Stimulated activated CD8-positive, alpha-beta memory T cell treated with anti-CD3 and anti-CD28 coated beads, Interleukin-15, amount 100 ng/mL, for 1 hour (primary cell): ENCODE results near the gene SPEF1.
"Not testable (repeated sequence)": the region's sequence is repeated elsewhere in the genome, so short reads cannot be mapped to it uniquely, and the experiment has no call there.

Experiments used
- DNase-seq: peaks from one replicate; pipeline ENCODE4 v3.0.0-alpha.2; 2020; ENCODE audit warnings: low read depth

SPEF1 gene, protein sequence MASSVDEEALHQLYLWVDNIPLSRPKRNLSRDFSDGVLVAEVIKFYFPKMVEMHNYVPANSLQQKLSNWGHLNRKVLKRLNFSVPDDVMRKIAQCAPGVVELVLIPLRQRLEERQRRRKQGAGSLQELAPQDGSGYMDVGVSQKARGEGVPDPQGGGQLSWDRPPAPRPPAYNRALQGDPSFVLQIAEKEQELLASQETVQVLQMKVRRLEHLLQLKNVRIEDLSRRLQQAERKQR

DNA sequence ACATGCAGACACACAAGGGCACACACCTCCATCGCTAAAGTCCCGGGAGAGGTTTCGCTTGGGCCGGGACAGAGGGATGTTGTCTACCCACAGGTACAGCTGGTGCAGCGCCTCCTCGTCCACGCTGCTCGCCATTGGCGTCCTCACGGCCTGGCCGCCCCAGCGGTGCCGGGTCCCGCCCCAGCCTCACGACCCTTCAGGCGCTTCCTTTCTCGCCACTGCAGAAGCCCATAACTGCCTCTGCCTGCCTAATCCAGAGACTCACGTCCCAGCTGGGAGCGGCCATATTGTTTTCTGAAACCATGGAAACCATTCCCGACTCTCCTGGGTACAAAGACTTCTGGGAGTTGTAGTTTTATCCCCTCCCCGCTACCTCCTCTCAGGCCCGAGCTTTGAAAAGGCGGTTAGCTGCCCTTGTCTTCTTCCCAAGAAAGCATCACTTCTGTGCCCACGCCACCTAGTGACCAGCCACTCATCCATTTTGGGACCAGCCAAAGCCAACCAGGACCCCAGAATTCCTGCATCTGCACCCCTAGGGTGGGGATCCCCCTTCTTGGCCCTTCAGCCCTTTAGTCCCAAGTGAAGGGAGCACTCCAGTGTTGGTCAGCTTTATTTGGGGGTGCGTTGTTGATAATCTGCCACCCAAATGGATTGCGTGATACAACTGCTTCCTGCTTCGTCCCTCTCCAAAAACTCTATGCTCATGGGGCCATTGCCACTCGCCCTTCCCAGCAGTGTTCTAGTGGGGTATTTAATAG is at the start of gene SPEF1:
Gene SPEF1 (minus strand): TSS at position 296 of the 758 bp plus-strand sequence. CDS start 161 bp downstream, at position 135.
- no peak for DNase-seq

DNA sequence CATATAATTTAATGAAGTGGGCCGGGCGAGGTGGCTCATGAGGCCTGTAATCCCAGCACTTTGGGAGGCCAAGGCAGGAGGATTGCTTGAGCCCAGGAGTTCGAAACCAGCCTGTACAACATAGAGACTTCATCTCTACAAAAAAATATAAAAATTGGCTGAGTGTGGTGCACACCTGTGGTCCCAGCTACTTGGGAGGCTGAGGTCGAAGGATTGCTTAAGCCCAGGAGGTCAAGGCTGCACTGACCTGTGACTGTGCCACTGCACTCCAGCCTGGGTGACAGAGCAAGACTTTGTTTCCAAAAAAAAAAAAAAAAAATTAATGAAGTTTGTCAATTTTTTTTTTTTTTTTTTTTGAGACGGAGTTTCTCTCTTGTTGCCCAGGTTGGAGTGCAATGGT is 48.6 kb upstream of the SPEF1 start:
- DNase-seq: not testable (repeated sequence)

DNA sequence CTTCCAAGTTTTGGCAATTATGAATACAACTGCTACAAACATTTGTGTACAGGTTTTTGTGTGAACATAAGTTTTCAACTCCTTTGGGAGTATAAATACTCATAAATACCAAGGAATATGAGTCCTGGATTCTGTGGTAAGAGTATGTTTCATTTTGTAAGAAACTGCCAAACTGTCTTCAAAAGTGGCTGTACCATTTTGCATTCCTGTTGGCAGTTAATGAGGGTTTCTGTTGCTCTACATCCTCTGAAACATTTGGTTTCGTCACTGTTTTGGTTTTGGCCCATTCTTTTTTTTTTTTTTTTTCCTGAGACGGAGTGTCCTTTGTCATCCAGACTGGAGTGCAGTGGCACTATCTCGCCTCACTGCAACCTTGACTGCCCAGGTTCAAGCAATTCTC is 47.5 kb upstream of the SPEF1 start:
- no peak for DNase-seq

DNA sequence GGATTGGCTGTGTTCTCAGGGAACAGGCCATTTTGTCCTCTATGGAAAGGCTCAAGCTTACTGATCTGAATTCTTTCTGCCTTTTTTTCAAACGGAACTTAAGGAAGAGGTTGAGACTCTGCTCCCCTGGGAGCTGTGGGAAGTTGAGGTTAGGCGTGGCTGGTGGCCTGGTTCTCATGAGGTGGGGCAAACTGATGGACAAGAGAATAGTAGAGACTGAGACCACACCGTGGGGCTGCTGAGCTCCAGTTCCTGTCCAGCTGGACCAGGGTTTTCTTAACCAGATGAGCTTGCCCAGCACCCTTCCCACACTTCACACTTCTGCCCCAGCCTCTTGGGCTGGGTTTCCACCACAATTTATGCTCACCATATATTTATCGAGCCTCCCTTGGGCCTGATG is 45.2 kb upstream of the SPEF1 start:
- DNase-seq: no peak

DNA sequence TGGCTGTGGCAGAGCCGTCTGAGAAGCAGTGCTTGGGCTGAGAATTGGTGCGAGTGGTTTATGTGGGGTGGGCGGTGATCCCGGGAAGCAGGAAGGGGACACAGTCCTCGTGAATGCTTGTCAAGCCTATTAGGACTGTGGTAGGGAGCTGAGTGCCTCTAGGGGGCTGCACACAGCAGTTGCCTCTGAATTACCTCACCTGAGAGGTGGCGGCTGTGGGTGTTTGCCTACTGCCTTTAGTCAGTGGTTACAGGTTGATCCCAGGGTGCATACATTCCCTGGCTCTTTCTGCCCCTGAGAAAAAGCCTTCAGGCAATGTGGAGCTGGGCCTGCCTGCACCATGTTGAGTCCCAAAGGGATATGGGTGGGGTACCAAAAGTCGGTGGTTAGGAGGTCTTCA is 44.3 kb upstream of the SPEF1 start:
- DNase-seq: no peak

DNA sequence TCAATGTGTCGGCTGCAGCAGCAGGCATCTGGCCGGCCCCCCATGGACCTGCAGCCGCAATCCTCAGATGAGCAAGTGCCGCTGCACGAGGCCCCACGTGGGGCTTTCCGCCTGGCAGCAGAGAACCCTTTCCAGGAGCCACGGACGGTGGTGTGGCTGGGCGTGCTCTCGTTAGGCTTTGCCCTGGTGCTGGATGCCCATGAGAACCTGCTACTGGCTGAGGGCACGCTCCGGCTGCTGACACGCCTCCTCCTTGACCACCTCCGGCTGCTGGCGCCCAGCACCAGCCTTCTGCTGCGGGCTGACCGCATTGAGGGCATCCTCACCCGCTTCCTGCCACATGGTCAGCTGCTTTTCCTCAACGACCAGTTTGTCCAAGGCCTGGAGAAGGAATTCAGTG is 42.6 kb upstream of the SPEF1 start:
- DNase-seq: no peak

DNA sequence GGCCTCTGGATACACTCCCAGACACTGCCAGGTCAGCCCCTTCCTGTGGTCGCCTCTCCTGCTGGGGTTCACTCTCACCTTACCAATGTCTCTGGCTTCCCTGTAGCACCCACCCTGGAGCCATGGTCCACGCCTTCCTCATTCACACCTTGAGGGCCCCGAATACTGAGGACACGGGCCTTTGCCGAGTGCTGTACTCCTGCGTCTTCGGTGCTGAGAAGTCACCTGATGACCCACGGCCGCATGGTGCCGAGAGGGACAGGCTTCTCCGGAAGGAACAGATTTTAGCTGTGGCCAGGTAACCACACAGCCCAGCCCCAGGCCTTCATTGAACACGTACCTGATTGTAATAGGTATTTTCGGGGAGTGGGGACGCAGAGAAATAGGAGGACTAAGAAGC is 40.7 kb upstream of the SPEF1 start:
- no peak for DNase-seq

DNA sequence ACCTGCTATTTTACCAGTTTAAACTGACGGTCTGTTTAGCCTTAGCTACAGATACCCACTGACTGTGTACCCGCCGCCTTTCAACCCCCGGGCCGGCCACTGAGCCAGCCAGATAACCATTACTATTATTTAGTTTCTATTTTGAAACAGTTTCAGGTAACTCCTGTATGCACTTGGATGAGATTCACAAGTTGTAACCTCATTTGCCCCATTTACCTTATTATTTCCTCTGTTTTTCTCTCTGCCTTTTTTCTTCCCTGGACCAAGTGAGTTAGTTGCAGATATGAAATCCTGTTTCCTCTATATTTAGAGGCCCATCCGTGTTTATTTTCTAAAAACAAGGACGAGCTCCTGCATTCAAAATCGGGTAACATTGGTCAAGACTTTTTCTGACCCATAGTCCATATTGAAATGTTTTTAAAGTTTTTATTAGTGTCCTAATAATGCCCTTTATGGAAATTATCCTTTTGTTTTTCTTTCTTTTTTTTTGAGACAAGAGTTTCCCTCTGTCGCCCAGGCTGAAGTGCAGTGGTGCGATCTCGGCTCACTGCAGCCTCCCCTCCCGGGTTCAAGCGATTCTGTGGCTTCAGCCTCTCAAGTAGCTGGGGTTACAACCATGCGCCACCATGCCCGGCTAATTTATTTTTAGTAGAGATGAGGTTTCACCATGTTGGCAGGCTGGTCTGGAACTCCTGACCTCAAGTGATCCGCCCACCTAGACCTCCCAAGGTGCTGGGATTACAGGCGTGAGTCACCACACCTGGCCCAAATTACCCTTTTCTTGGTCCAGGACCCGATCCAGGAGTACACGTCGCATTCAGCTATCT is 39.9 kb upstream of the SPEF1 start:
- DNase-seq: no peak

DNA sequence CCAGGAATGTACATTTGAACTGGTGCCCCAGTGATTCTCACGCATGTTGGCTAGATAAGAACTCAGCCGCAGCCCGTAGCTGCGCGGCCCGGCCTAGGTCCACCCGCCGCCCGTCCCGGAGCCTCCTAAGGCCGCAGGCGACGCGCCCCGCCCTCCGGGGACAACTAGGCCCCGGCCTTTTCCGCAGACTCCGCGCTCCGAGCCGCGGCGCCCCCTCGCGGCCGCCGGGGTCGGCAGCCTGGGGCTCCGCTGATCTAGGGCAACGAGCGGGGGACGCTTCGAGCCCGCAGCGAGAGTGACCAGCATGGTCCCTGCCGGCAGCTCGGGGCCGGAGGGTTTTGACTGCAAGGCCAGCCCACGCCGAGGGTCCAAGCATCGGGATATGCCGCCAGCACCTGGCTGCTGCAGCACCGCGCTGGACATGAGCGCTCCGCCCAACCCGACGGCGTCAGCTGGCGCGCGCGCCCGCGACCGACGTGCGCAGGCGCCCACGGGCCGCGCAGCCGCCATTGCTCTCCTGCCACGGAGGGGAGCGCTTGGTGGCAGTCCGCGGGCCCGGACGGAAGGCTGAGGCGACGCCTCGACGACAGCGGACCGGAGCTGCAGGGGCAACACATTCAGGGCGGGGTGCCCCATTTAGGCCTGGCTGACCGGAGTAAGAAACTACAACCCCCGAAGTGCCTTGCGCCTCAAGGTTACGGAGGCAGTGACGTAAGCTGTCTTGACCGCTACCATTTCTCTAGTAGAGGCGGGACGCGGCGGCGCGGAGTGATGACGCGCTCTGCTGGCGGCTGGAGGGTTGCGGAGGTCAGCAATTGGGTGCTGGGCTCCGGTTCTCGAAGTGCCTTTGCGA is 39.0 kb upstream of the SPEF1 start, which contains the start of gene AP5S1:
Gene AP5S1 (plus strand): TSS at position 500 of the 853 bp plus-strand sequence. CDS start 1,571 bp downstream, outside the sequence.
- DNase-seq: peak; percentile 85

DNA sequence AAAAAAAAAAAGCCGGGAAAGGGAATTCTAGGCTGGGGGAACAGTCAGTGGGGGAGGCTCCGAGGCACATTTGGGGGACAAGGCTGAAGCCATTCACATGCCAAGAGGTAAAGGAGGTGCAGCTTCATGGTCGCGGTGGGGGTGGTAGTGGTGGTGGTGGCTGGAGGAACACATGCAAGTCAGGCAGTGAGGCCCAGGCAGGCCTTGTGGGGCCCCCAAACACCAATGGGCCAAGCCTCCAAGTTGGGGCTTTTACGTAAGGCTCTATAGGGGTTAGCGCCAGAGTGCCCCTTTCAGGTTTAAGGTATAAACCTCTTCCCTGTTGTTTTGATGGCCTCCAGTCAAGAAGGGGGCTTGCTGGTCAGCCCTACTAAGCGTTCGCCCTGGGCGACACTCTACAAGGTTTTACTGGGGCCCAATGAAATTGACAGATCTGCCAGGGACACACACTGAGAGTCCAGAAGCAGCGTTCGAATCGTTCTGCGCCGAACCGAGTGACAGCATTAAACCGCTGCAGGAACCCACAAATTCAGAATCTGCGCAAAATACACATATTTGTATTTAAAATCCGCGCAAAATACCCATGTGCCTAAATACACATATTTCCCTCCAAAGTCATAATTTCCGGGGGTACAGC is 38.3 kb upstream of the SPEF1 start:
- no peak for DNase-seq

DNA sequence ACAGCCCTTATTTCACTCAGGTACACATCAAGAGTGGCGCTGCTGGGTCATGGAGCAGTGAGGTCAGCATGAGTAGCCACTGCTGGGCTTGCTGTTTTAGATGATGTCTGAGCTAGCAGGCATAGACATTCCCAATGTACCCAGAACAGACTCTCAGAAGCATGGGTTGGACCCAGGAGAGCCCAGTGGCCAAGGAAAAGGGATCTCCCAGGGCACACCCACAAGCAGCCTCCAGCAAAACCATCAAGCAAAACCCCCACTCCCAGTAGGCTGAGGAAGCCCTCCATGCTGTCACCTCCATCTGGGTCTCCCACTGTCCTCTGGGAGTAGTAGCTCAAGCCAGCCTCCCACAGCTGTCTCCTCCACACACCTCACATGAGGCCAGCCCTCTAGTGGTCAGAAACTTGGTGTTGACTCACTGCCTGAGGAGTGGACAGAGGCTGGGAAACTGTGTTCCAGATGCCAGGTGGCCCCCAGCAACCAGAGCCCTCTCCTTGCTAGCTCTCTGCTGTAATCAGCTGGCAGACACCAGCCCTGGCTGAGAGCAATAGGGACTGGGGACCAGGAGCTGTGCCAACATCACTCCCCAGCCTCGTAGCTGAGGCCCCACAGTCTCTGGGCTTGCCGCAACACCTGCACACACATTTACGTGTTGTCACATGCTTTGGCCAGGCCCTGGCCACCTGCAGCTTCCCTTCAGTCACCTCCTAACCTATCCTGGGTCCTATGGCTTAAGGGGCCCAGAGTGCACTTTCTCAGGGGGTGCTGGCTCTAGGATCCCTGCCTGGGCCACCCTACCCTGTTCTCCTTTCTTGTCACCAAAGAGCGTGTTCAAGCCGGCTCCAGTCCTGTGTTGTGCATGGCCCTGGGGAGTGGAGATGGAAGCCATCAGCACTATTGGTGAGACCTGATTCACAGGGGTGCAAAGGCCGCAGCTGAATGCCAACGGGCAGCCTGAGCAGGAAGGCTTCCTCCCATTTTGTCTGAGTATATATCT is 37.2 kb upstream of the SPEF1 start:
- no peak for DNase-seq

DNA sequence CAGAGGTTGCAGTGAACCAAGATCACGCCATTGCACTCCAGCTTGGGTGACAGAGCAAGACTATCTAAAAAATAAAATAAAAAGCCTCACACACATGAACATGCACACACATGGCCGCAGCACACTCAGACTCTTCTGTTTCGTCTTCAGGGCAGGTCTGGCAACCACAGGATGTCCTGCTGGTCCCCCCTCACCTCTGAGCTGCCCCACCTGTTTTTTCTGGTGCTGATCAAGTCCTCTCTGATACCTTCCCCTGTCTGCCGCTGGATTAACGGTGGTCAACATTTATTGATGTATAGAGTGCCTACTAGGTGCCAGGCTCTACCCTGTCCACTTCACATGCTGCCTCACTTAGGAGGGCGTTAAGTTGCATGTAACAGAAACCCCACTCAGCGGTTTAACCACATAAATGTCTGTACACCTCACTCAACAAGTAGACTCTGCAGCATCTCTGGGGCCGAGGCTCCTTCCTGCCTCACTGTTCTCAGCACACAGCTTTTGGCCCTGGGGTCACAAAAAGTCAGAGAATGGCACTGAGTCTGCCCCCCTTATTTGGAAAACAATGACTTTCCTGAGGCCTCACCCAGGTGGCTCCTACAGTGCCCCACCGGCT is 34.6 kb upstream of the SPEF1 start:
- DNase-seq: no peak

DNA sequence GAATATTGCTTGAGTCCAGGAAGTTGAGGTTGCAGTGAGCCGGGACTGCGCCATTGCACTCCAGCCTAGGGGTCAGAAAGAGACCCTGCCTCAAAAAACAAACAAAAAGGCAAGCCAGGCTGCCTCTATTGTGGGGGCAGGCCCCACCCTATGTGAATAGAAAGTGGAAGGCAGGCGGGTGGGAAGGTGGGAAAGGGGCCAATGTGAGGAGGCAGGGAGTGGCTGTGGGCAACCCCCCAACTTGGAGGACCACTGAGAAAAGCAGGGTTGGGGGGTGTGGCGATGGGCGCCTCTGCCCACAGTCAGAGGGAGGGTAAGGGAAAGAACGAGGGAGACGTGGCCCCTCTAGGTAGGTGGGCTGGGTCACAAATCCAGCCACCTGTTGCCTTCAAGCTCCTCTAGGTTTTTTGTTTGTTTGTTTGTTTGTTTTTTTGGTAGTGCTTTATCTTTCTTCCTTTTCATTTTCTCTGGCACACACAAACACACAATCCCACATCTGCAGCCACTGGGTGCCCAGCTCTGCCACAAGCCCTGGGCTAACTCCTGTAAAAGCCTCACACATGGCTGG is 33.8 kb upstream of the SPEF1 start:
- DNase-seq: no peak

DNA sequence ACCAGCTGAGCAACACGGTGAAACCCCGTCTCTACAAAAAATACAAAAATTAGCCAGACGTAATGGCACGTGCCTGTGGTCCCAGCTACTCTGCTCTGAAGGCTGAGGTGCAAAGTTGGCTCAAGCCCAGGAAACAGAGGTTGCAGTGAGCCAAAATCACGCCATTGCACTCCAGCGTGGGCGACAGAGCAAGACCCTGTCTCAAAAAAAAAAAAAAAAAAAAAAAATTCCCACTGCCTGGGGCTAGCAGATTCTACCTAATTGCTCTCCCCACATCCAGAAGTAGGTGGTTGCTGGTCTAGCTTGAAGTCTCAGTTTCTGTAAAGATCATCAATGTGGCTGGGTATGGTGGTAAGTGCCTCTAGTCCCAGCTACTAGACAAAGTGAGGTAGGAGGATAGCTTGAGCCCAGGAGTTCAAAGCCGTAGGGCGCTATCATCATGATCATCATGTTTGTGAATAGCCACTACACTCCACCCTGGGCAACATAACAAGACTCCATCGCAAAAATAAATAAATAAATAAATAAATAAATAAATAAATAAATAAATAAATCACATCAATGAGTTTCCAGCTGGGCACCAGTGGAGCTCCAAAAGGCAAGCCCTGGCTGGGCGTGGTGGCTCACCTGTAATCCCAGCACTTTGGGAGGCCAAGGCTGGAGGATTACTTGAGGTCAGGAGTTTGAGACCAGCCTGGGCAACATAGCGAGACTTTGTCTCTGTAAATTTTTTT is 32.8 kb upstream of the SPEF1 start:
- DNase-seq: no peak

DNA sequence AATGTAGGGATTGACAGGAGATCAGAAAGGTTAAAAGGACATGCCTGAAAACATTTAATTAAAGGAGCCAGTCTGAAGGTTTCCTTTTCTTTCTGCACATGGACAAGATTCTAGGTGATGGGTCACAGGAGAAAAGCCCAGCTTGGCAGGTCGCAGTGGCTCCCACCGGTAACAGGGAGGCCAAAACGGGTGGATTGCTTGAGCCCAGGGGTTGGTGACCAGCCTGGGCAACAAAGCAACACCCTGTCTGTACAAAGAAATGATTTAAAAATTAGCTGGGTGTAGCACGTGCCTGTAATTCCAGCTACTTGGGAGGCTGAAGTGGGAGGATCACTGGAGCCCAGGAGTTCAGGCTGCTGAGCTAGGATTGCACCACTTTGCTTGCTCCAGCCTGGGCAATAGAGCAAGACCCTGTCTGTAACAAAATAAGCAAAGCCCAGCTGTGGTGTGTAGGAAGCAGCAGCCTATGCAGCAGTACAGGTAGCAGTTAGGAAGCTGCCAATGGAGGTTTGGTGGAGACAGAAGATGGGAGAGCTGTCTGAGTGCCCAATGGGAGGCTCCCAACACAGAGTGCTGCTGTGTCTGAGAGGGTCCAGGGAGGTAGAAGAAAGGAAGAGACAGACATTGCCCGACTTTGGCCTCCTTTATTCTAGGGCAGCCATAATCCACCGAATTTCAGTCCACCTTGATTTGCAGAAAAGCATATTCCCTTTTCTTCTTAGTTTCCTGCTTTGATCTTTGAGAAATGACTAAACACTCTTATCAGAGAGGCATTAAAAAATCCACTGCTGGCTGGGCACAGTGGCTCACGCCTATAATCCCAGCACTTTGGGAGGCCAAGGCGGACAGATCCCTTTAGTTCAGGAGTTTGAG is 32.0 kb upstream of the SPEF1 start:
- DNase-seq: no peak

DNA sequence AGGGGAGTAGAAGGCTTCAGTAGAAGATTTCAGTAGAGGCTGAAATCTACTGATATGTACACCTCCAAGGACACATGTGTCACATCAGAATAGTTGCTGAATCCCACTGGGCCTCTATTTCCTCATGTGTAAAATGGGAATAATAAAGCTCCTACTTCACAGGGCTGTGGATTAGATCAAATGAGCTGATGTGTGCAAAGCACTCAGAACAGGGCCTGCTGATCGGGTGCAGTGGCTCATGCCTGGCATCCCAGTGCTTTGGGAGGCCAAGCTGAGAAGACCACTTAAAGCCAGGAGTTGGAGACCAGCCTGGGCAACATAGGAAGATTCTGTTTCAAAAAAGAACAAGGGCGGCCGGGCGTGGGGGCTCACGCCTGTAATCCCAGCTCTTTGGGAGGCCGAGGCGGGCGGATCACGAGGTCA is 31.0 kb upstream of the SPEF1 start:
- no peak for DNase-seq

DNA sequence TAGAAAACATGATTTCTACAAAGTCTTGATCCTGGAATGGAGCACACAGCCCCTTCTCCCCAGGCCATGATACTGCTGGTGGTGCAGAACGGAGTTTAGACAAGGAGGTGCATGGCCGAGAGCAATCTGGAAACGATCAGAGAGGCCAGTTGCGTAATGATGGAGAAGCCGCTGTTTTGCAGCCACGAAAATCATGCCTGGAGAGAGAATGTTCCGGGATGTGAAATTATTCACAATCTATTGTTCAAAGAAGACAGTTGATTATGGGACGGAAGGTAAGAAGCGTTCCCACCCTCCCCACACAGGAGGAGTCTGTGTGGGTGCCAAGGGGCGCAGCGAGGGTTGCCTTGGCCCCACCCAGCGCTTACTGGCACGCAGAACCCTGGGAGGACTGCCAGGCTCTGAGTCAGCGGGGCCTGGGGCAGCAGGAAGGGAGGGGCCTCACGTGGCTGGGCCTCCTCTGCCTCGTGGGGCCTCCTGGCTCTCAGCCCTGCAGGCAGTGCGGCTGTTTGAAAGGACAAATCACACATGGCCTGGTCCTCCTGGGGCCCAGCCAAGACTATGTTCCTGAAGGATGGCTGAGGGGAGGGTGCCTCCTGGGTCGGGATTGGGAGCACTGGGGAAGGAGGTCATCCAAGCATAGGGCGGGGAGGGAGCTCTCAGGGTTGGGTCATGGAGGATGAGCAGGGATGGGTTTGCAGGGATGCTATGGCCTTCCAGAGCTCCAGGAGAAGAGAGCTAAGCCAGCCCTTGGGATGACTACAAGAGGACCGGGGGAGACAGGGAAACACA is 30.4 kb upstream of the SPEF1 start:
- DNase-seq: peak; percentile 83
